ENCODE measurements around the gene GUCY1A2. TPM values are rescaled to one million over a fixed set of nuclear protein-coding genes. Genes with fewer than 3 reads are reported as not detected.
"Not testable (repeated sequence)": the region's sequence is repeated elsewhere in the genome, so short reads cannot be mapped to it uniquely, and the experiment has no call there.

GUCY1A2 gene
- total RNA-seq, 1 experiment from 2014 or later: not detected

GRCh38 chr11:106840947-106841346, 177.3 kb downstream of the GUCY1A2 start:
- no peak for DNase-seq (ENCODE audit: low spot score)

GRCh38 chr11:106840146-106840545, 178.1 kb downstream of the GUCY1A2 start:
- DNase-seq (ENCODE audit: low spot score): no peak

GRCh38 chr11:106834567-106834966, 183.7 kb downstream of the GUCY1A2 start:
- no peak for DNase-seq (ENCODE audit: low spot score)

- no peak for DNase-seq (ENCODE audit: low spot score)
Observed at GRCh38 chr11:106828976-106829375, 189.3 kb downstream of the GUCY1A2 start.

- no peak for DNase-seq (ENCODE audit: low spot score)
Observed at GRCh38 chr11:106828576-106828975, 189.7 kb downstream of the GUCY1A2 start.

GRCh38 chr11:106827687-106828086, 190.6 kb downstream of the GUCY1A2 start:
- no peak for DNase-seq (ENCODE audit: low spot score)

GRCh38 chr11:106826558-106826957, 191.7 kb downstream of the GUCY1A2 start:
- DNase-seq (ENCODE audit: low spot score): not testable (repeated sequence)

GRCh38 chr11:106821826-106822225, 196.4 kb downstream of the GUCY1A2 start:
- DNase-seq (ENCODE audit: low spot score): no peak

GRCh38 chr11:106821291-106821690, 197.0 kb downstream of the GUCY1A2 start:
- no peak for DNase-seq (ENCODE audit: low spot score)

- DNase-seq (ENCODE audit: low spot score): no peak
Observed at GRCh38 chr11:106818443-106818842, 199.8 kb downstream of the GUCY1A2 start.

- DNase-seq (ENCODE audit: low spot score): no peak
Observed at GRCh38 chr11:106815209-106815608, 203.1 kb downstream of the GUCY1A2 start.

GRCh38 chr11:106813806-106814205, 204.5 kb downstream of the GUCY1A2 start:
- DNase-seq (ENCODE audit: low spot score): no peak

GRCh38 chr11:106794058-106794457, 224.2 kb downstream of the GUCY1A2 start:
- no peak for DNase-seq (ENCODE audit: low spot score)

GRCh38 chr11:106789406-106789805, 228.9 kb downstream of the GUCY1A2 start:
- no peak for DNase-seq (ENCODE audit: low spot score)

GRCh38 chr11:106787454-106787853, 230.8 kb downstream of the GUCY1A2 start:
- DNase-seq (ENCODE audit: low spot score): no peak

- DNase-seq (ENCODE audit: low spot score): no peak
Observed at GRCh38 chr11:106785913-106786650, 232.2 kb downstream of the GUCY1A2 start.

GRCh38 chr11:106777302-106777701, 241.0 kb downstream of the GUCY1A2 start:
- DNase-seq (ENCODE audit: low spot score): not testable (repeated sequence)

- no peak for DNase-seq (ENCODE audit: low spot score)
Observed at GRCh38 chr11:106770489-106771085, 247.7 kb downstream of the GUCY1A2 start.

- DNase-seq (ENCODE audit: low spot score): no peak
Observed at GRCh38 chr11:106765469-106766258, 252.6 kb downstream of the GUCY1A2 start.

GRCh38 chr11:106763501-106763900, 254.8 kb downstream of the GUCY1A2 start:
- DNase-seq (ENCODE audit: low spot score): no peak

- no peak for DNase-seq (ENCODE audit: low spot score)
Observed at GRCh38 chr11:106761745-106762144, 256.5 kb downstream of the GUCY1A2 start.

GRCh38 chr11:106761240-106761639, 257.0 kb downstream of the GUCY1A2 start:
- no peak for DNase-seq (ENCODE audit: low spot score)

All from HT-29 (cell line).